ENCODE data around the gene TMEM255B.

Gene TMEM255B

GRCh38 chr13:113859311-113860050, 100.5 kb downstream of the TMEM255B start:
- CTCF ChIA-PET: no interaction called here
- POLR2A ChIA-PET: no interaction called here

GRCh38 chr13:113860051-113860664, 101.1 kb downstream of the TMEM255B start:
- TF ChIP-seq CTCF (IDR thresholded peaks at IDR 0.05; ENCODE audit: control extremely low read depth, extremely low read depth, low read depth, missing control alignments): no peak
- ChIA-PET POLR2A (no interaction called here), CTCF (no interaction called here)
- DNase-seq (ENCODE audit: extremely low spot score): no peak

More at GRCh38 chr13:113859311-113860050, 100.5 kb downstream of the TMEM255B start:
- no peak for TF ChIP-seq CTCF (IDR thresholded peaks at IDR 0.05; ENCODE audit: control extremely low read depth, extremely low read depth, low read depth, missing control alignments)
- DNase-seq (ENCODE audit: extremely low spot score): no peak

- ChIA-PET POLR2A (no interaction called here), CTCF (no interaction called here)
- no peak for DNase-seq (ENCODE audit: extremely low spot score)
- TF ChIP-seq CTCF (IDR thresholded peaks at IDR 0.05; ENCODE audit: control extremely low read depth, extremely low read depth, low read depth, missing control alignments): no peak
These were observed 101.8 kb downstream of the TMEM255B start for GRCh38 chr13:113860665-113861432.

- DNase-seq (ENCODE audit: extremely low spot score): no peak
- TF ChIP-seq CTCF (IDR thresholded peaks at IDR 0.05; ENCODE audit: control extremely low read depth, extremely low read depth, low read depth, missing control alignments): no peak
- ChIA-PET CTCF (no interaction called here), POLR2A (no interaction called here)
These were observed 102.5 kb downstream of the TMEM255B start for GRCh38 chr13:113861433-113862030.

GRCh38 chr13:113862191-113862930, 103.3 kb downstream of the TMEM255B start:
- ChIA-PET CTCF (no interaction called here), POLR2A (no interaction called here)
- no peak for DNase-seq (ENCODE audit: extremely low spot score)
- no peak for TF ChIP-seq CTCF (IDR thresholded peaks at IDR 0.05; ENCODE audit: control extremely low read depth, extremely low read depth, low read depth, missing control alignments)
